ENCODE results near the gene SLC5A11.
"Not testable (repeated sequence)": the region's sequence is repeated elsewhere in the genome, so short reads cannot be mapped to it uniquely, and the experiment has no call there.

SLC5A11 gene, protein sequence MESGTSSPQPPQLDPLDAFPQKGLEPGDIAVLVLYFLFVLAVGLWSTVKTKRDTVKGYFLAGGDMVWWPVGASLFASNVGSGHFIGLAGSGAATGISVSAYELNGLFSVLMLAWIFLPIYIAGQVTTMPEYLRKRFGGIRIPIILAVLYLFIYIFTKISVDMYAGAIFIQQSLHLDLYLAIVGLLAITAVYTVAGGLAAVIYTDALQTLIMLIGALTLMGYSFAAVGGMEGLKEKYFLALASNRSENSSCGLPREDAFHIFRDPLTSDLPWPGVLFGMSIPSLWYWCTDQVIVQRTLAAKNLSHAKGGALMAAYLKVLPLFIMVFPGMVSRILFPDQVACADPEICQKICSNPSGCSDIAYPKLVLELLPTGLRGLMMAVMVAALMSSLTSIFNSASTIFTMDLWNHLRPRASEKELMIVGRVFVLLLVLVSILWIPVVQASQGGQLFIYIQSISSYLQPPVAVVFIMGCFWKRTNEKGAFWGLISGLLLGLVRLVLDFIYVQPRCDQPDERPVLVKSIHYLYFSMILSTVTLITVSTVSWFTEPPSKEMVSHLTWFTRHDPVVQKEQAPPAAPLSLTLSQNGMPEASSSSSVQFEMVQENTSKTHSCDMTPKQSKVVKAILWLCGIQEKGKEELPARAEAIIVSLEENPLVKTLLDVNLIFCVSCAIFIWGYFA

DNA sequence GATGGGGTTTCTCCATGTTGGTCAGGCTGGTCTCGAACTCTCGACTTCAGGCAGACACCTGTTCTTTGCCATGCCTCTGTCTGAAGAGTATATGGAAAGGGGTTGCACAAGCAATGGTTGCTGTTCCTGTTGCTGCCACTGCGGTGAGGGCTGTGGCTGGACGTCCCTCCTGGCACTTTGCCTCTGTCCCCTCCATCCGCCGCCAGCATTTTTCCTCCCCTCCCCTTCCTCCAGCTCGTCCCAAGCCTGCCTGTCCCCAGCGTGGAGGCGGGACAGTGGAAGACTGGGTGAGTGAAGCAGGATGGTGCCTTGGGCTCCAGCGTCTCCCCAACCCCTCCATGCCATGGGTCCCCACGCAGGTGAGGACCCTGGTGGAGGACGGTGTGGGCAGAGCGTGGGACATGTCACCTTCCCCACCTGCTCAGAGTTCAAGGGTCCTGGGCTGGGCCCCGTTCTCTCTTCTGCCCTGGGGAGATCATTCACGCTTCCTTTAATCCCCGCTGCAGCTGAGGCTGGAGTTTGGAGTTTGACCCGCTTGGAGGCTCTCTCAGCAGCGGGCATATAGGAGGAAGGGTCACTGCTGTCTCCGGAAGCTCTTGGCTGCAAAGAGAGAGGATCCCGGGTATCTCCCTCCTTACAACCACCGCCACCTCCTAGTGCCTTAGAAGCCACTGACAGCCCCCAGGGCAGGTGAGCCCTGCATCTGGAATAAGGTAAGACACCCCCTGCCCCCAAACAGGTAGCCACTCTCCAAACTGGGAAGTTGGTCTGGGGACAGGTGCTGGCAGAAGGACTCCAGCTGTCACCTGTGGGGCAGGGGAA, at the start of gene SLC5A11:
TSS of gene SLC5A11 (plus strand) at position 238 of the 822 bp plus-strand sequence. CDS start 12,681 bp downstream, outside the sequence.
- no peak for DNase-seq (ENCODE audit: low spot score)

DNA sequence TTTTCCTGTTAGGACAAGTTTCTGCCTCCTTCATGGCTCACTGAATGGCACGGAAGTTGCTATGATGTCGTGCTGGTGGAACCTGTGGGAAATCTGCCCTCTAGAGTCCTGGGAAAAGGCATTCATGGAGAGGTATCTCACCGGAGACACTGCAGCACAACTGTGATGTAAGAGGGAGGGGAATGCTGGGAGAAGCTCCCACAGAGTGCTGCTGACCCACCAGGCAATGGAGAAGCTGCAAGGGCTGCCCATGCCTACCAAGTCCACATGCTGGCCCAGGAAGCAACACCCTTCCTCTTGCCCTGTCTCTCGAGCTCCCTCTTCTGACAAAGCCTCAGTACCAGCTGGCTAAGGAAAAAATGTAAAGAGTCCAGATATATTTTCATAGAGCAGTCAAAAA, 45.2 kb upstream of the SLC5A11 start:
- DNase-seq (ENCODE audit: low spot score), result peak; percentile 36

DNA sequence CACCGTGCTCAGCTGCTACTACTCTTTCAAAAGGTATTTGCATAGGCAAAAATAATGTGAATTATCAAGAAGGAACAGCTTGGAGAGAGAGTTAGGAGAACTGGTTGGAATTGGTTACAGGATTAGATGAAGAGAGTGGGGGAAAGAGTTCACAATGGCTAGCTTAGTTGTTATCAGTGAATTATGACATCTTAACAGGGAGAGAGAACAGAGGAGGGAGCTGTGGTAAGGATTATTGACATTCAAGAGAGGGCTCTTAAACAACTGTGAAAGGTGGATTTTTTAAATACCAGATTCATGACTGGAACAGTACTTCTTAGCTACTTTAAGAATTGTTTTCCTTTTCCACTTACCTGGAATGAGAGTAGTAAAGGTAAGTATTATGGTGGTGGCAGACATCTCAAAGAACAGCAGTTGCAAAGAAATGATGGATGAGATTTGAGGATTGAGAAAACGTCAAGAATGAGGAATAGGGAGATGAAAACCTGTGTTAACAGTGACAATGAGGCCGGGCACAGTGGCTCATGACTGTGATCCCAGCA, 43.9 kb upstream of the SLC5A11 start:
- no peak for DNase-seq (ENCODE audit: low spot score)

DNA sequence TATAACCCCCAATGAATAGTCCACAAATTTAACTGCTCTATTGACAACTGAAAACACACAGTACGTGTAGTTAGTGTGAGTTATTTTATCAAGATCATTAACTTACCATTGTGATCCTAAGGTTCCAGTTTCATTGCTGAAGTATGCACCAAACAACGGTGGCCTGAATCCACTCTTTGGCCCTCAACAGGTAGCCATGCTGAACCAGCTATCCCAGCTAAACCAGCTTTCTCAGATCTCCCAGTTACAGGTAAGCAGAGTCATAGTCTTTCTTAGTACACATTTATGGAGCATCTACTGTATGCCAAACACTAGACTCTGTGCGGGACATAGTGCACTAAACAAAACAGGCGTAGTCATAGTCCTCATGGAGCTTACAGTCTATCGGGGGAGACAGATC, 40.3 kb upstream of the SLC5A11 start:
- DNase-seq (ENCODE audit: low spot score), result no peak

DNA sequence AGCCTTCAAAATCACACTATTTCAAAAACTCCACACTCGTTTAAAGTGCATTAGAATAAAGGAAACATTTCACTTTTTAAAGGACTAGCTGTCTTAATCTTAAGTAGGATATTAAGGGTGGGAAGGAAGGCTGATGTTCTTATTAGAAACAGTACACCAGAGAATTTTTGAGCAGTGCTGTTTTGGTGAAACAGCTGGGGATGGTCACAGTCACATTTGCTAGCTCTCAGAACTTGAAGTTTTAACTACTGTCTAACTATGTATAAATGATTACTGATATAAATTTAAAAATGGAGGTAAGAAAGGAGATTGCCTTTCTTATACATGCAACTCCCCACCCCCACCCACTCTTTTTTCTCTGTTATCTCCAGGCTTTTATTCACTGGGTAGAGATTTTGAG, 38.5 kb upstream of the SLC5A11 start:
- DNase-seq (ENCODE audit: low spot score), result no peak

DNA sequence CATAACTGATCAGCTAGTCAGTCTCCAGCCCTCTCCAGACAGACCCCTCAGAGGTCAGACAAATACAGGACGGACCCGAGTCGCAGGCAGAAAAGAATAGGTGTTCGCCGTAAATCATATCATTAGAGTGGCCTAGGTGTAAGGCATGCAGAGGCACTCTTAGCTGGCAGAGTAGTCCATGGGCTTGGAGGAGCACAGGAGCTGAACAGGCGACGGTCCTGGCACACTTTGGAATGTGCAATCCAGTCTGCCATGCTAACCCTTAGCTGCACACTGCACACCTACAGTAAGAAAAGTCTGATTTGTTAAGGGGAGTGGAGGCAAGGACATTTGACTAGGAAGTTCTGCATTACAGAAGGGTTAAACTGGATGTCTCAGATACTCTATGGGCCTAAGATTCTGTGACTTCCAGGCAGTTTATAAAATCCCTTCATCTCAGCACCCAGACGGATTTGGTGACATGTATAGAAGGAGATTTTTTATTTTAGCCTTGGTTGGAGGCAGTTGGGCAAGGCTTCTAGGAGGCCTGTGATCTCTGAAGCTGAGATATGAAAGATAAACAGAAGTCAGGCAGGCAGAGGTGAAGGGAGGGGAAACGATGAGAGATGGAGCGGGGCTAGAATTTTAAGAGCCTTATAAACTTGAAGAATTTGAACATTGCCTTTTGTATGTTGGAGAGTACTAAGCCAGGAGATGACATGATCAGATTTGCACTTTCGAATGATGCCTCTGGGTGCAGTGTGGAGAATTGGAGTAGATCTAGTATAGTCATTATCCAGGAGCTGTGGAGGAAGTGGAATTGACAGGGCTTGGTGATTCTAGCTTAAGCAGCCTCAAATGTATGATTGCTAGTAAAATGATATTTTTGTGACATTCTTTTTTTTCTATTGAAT, 34.6 kb upstream of the SLC5A11 start:
- no peak for DNase-seq (ENCODE audit: low spot score)

DNA sequence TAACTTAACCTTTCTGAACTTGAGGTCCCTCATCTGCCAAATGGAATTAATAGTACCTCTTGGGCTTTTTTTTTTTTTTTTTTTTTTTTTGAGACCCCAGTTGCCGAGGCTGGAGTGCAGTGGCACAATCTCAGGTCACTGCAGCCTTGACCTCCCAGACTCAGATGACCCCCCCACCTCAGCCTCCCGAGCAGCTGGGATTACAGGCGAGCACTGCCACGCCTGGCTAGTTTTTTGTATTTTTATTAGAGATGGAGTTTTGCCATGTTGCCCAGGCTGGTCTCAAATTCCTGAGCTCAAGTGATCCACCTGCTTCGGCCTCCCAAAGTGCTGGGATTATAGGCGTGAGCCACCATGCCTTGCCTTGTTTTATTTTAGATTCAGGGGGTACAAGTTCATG, 33.0 kb upstream of the SLC5A11 start:
- DNase-seq (ENCODE audit: low spot score), result not testable (repeated sequence)

DNA sequence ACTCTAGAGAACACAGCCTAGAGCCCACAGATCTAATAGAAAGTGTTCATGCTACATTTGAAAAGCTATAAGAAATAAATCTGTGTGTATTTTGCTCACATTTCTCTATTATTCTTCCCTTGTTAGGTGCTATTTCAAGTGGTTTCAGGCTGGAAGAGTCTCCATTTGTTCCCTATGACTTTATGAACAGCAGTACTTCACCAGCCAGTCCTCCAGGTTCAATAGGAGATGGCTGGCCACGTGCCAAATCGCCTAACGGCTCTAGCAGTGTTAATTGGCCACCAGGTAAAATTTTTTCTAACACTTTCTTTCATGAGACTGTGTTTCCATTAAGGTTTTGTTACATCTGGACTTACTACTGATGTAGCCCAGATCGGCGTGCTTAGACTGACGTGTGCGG, 30.7 kb upstream of the SLC5A11 start:
- no peak for DNase-seq (ENCODE audit: low spot score)

DNA sequence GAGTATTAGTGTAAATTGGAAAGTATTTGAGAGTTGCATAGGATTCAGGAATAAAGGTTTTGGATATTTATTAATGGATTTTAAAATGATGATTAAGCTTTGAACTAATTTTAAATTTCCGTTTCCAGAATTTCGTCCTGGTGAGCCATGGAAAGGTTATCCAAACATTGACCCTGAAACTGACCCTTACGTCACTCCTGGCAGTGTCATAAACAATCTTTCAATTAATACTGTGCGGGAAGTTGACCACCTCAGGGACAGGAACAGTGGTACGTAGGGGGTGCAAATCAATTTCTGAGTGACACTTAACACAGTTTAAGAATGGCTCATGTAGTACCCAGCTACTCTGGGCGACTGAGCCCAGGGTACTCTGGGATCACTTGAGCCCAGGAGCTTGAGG, 29.1 kb upstream of the SLC5A11 start:
- no peak for DNase-seq (ENCODE audit: low spot score)

DNA sequence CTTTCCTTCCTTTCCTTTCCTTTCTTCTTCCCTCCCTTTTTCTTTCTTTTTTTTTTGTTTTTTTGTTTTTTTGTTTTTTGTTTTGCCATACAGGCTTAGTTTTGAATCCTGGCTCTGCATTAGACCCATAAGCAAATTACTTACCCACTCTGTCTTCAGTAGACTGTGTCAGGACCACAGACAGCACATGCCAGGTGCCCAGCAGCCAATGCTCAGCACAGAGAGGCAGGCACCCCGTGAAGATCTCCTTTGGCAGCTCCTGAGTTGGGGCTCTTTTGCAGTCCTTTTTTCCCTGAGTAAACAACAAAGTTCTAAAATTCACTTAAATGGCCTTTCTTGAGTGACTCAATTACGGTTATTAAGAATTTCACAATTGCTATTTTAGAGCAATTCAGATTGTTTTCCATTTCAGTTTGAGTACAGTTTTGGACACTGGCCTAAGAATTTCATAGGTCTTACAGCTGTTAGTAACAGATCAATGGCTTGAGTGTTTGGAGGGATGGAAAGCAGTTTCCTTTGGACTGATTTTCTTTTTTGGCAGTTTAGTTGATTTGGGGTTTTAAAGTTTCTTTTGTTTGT, 26.2 kb upstream of the SLC5A11 start:
- no peak for DNase-seq (ENCODE audit: low spot score)

DNA sequence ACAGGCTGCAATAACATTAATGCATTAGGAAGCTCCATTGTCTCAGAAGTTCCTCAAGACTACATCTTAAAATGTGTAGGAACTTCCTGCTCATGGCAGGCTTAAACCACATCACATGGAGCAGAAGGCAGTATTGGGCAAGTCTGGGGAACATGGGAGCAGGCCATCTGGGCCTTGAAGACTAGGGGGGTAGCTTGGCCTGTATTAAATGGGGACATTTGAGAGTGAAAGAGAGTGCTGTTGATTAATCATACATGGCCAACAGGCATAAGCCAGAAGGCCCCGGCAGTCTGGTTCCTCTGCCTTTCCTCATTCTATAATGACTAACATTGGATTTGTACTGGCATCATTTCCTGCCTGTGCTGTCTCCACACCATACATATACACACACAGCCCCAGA, 25.2 kb upstream of the SLC5A11 start:
- no peak for DNase-seq (ENCODE audit: low spot score)

DNA sequence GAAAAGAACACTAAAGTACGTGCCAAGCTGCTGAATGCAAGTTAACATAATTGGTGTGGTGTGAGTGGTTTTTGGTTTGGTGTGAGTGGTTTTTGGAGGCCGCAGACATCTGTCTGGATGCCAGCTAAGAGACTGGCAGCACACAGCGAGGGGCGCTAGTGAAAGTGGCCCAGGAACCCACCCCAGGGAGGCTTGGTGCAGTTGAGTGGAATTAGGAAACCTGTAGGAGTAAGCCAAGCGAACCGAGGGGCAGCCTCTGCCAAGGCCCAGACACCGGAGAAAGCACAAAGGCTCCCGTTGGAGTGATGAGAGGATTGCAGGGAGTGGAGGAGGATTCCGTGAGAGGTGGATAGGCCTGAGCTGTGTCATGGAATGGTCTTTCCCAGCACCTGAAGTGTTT, 24.6 kb upstream of the SLC5A11 start:
- no peak for DNase-seq (ENCODE audit: low spot score)

DNA sequence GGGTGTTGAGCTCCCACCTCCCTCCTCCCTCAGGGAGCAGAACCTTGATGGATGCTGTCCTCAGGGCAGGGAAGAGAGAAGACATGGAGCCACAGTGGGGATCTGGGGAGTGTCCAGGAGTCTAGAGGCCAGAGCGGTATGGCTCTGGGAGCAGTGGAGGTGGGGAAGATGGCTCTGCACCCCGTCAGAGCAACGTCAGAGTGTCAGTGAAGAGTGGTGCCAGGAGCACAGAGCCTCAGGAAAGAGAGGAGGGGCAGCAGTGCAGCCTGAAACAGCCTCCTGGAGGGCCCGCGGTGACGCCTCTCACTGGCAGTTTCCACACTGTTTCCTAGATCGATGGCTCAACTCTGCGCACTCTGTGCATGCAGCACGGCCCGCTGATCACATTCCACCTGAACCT, 23.2 kb upstream of the SLC5A11 start:
- no peak for DNase-seq (ENCODE audit: low spot score)

DNA sequence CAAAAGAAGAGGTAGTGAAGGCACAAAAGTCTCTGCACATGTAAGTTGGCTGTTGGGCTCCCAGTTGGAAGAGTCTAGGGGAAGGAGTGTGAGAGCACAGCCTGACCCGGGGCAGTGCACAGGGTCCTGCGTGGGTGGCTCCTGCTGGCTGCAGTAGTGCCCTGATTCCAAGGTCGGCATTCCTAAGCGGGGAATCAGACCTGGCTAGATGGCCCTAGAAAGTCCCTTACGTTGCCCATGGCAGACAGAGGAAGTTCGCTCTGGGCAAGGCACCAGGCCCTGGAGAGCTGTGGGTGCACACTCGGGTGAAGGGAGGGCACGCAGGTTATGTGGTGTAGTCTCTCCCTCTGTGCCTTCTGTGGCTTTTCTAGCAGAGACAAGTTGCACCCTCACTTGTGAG, 22.8 kb upstream of the SLC5A11 start:
- no peak for DNase-seq (ENCODE audit: low spot score)

DNA sequence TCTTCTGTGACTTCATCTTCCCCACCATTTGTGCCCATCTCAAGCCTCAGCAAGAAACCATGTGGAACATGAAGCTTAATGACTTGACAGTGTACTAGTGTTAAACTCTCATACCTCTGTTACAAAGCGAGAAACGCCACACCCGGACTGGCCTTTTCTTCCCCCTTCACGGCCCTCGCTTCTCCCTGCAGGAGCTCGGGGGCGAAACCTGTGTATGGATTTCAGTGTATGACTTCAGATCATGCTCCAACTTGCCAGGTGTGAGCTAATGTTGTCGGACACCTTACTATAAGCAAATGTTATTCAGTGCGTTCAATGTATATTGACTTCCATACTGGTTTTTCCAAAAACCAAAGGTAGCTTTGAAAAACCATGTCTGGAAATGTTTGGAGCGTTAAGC, 20.1 kb upstream of the SLC5A11 start:
- no peak for DNase-seq (ENCODE audit: low spot score)

DNA sequence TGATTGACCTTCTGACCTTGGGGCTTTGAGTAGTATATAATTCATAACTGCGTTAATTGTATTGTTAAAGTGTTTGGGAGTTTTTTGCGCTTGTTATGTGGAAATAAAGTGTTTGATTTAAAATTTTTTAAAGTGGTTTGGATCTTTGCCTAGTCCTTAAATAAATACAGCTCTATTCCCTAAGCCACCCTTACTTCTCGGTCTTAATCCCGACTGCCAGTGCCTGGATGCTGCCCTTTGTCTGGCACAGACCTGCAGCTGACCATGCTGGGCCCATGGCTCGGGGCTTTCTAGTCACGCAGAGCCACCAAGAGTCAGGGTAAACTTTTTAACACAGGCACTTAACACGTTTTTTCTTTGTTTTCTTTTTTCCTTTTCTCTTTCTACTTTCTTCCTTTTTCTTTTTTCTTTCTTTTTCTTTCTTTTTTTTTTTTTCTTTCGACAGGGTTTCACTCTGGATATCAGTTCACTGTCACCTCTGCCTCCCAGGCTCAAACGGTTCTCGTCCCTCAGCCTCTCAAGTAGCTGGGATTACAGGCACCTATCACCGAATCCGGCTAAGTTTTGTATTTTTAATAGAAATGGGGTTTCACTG, 19.6 kb upstream of the SLC5A11 start:
- no peak for DNase-seq (ENCODE audit: low spot score)

DNA sequence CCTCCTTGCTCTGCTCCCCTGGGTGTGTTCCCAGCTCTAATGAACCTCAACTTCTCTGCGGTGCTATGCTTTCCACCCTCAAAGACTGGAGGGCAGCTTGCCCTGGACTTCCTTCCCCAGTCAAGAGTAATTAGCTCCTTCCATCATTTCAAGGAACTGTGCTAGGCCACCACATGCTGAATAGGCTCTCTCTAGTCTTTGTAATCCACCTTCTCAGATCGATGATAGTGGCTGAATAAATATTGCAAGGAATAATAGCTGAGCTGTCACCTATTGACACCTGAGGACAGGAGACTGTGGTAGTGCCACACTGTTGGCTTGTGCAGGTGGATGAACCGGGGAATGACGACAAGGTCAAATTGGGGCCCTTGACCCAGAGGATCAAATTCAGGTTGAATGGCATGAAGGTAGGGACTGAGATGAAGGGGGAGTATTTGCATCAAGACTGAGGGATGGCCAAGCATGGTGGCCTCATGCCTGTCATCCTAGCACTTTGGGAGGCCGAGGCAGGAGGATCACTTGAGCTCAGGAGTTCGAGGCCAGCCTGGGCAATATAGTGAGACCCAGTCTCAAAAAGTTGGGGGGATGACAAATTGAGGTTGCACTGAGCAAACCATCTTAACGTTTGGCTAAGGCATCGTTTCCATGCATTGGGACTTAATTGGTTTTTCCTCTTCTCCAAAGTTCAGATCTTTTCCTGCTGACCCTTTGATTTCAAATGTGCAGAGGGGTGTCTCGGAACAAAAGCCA, 18.8 kb upstream of the SLC5A11 start:
- no peak for DNase-seq (ENCODE audit: low spot score)

DNA sequence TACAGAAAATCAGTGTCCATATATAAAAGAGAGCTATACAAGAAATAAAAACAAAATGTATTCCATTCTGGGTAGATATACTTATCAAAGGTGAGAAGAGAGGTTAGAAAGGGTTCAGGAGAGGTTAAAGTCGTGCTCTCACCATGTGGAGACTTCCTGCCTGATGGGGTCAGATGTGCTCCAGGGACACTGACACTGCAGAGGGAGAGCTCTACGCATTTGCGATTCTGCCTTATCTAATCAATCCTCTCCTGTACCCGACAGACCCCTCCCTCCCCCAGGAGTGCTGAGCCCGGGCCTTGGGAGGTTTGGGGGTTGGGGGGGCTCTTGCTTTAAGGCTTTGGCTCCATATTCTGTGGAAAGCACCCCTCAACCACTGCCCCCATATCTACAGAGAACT, 16.6 kb upstream of the SLC5A11 start:
- no peak for DNase-seq (ENCODE audit: low spot score)

DNA sequence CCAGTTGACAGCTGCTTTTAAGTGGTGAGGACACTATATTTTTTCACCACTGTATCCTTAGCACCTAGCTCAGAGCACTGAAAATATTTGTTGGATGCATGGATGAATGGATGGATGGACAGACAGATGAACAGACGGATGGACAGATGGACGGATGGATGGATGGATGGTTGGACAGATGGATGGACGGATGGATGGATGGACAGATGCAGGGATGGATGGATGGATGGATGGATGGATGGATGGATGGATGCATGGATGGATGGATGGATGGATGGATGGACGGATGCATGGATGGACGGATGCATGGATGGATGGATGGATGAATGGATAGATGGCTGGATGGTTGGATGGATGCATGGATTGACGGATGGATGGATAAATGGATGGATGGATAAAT, 12.4 kb upstream of the SLC5A11 start:
- no peak for DNase-seq (ENCODE audit: low spot score)
